Measurements from ENCODE around the gene OR4F6.
"Not testable (repeated sequence)": the region's sequence is repeated elsewhere in the genome, so short reads cannot be mapped to it uniquely, and the experiment has no call there.

The OR4F6 gene
- total RNA-seq, result 0 reads per million in 3 donors

GRCh38 chr15:101803209-101803608, at the start of gene OR4F6:
Gene OR4F6 (plus strand): TSS chr15:101803509. CDS start chr15:101805720, 2,211 bp downstream.
- H3K36me3 ChIP-seq (ENCODE audit: control insufficient read depth, insufficient read depth, low read length), result no peaks in the 10 kb centered on the region
- H3K27me3 ChIP-seq (replicated peaks; ENCODE audit: control insufficient read depth, insufficient read depth, low read length, poor library complexity, severe bottlenecking), result no peaks in the 10 kb centered on the region
- DNase-seq, result no peak
- H3K27ac ChIP-seq (ENCODE audit: insufficient read depth, low read length, poor library complexity, severe bottlenecking), result no peak within 1 kb of the TSS
- no peaks in the 10 kb centered on the region for H3K4me1 ChIP-seq (ENCODE audit: control insufficient read depth, insufficient read depth, low read length, poor library complexity, severe bottlenecking)
- no peaks in the 10 kb centered on the region for H3K9me3 ChIP-seq (ENCODE audit: control insufficient read depth, low read length)
- no peak within 1 kb of the TSS for H3K4me3 ChIP-seq (ENCODE audit: insufficient read depth, low read depth, low read length, poor library complexity, severe bottlenecking)

- not testable (repeated sequence) for H3K27ac ChIP-seq (ENCODE audit: insufficient read depth, low read length, poor library complexity, severe bottlenecking); DNase-seq; H3K4me1 ChIP-seq (ENCODE audit: control insufficient read depth, insufficient read depth, low read length, poor library complexity, severe bottlenecking); H3K27me3 ChIP-seq (replicated peaks; ENCODE audit: control insufficient read depth, insufficient read depth, low read length, poor library complexity, severe bottlenecking); H3K4me3 ChIP-seq (ENCODE audit: insufficient read depth, low read depth, low read length, poor library complexity, severe bottlenecking); H3K36me3 ChIP-seq (ENCODE audit: control insufficient read depth, insufficient read depth, low read length); H3K9me3 ChIP-seq (ENCODE audit: control insufficient read depth, low read length)
Measured at GRCh38 chr15:101764669-101765339, 38.5 kb upstream of the OR4F6 start.

- H3K9me3 ChIP-seq (ENCODE audit: control insufficient read depth, low read length); H3K36me3 ChIP-seq (ENCODE audit: control insufficient read depth, insufficient read depth, low read length); H3K27me3 ChIP-seq (replicated peaks; ENCODE audit: control insufficient read depth, insufficient read depth, low read length, poor library complexity, severe bottlenecking); H3K4me3 ChIP-seq (ENCODE audit: insufficient read depth, low read depth, low read length, poor library complexity, severe bottlenecking); H3K4me1 ChIP-seq (ENCODE audit: control insufficient read depth, insufficient read depth, low read length, poor library complexity, severe bottlenecking); H3K27ac ChIP-seq (ENCODE audit: insufficient read depth, low read length, poor library complexity, severe bottlenecking); DNase-seq: not testable (repeated sequence)
Measured at GRCh38 chr15:101765340-101765671, 38.0 kb upstream of the OR4F6 start.

GRCh38 chr15:101765772-101766456, 37.4 kb upstream of the OR4F6 start:
- no peaks in the 10 kb centered on the region for H3K36me3 ChIP-seq (ENCODE audit: control insufficient read depth, insufficient read depth, low read length)
- H3K4me3 ChIP-seq (ENCODE audit: insufficient read depth, low read depth, low read length, poor library complexity, severe bottlenecking), result no peak overlapping the region
- H3K4me1 ChIP-seq (ENCODE audit: control insufficient read depth, insufficient read depth, low read length, poor library complexity, severe bottlenecking), result no peaks in the 10 kb centered on the region
- H3K27ac ChIP-seq (ENCODE audit: insufficient read depth, low read length, poor library complexity, severe bottlenecking), result no peak overlapping the region
- no peak for DNase-seq
- no peaks in the 10 kb centered on the region for H3K27me3 ChIP-seq (replicated peaks; ENCODE audit: control insufficient read depth, insufficient read depth, low read length, poor library complexity, severe bottlenecking)
- H3K9me3 ChIP-seq (ENCODE audit: control insufficient read depth, low read length), result no peaks in the 10 kb centered on the region

- not testable (repeated sequence) for H3K27ac ChIP-seq (ENCODE audit: insufficient read depth, low read length, poor library complexity, severe bottlenecking); H3K4me3 ChIP-seq (ENCODE audit: insufficient read depth, low read depth, low read length, poor library complexity, severe bottlenecking); H3K9me3 ChIP-seq (ENCODE audit: control insufficient read depth, low read length); H3K4me1 ChIP-seq (ENCODE audit: control insufficient read depth, insufficient read depth, low read length, poor library complexity, severe bottlenecking); DNase-seq; H3K36me3 ChIP-seq (ENCODE audit: control insufficient read depth, insufficient read depth, low read length); H3K27me3 ChIP-seq (replicated peaks; ENCODE audit: control insufficient read depth, insufficient read depth, low read length, poor library complexity, severe bottlenecking)
Measured at GRCh38 chr15:101767083-101767640, 36.1 kb upstream of the OR4F6 start.

- Histone ChIP-seq H3K4me3 (ENCODE audit: insufficient read depth, low read depth, low read length, poor library complexity, severe bottlenecking) (no peak overlapping the region), H3K27ac (ENCODE audit: insufficient read depth, low read length, poor library complexity, severe bottlenecking) (no peak overlapping the region), H3K27me3 (replicated peaks; ENCODE audit: control insufficient read depth, insufficient read depth, low read length, poor library complexity, severe bottlenecking) (no peaks in the 10 kb centered on the region), H3K36me3 (ENCODE audit: control insufficient read depth, insufficient read depth, low read length) (no peaks in the 10 kb centered on the region), H3K4me1 (ENCODE audit: control insufficient read depth, insufficient read depth, low read length, poor library complexity, severe bottlenecking) (no peaks in the 10 kb centered on the region), H3K9me3 (ENCODE audit: control insufficient read depth, low read length) (no peaks in the 10 kb centered on the region)
- no peak for DNase-seq
Measured at GRCh38 chr15:101772921-101773320, 30.4 kb upstream of the OR4F6 start.

- DNase-seq, result no peak
- no peak overlapping the region for H3K4me3 ChIP-seq (ENCODE audit: insufficient read depth, low read depth, low read length, poor library complexity, severe bottlenecking)
- H3K4me1 ChIP-seq (ENCODE audit: control insufficient read depth, insufficient read depth, low read length, poor library complexity, severe bottlenecking), result no peaks in the 10 kb centered on the region
- H3K9me3 ChIP-seq (ENCODE audit: control insufficient read depth, low read length), result no peaks in the 10 kb centered on the region
- H3K27me3 ChIP-seq (replicated peaks; ENCODE audit: control insufficient read depth, insufficient read depth, low read length, poor library complexity, severe bottlenecking), result no peaks in the 10 kb centered on the region
- H3K27ac ChIP-seq (ENCODE audit: insufficient read depth, low read length, poor library complexity, severe bottlenecking), result no peak overlapping the region
- H3K36me3 ChIP-seq (ENCODE audit: control insufficient read depth, insufficient read depth, low read length), result no peaks in the 10 kb centered on the region
Measured at GRCh38 chr15:101773496-101774100, 29.7 kb upstream of the OR4F6 start.

- H3K4me1 ChIP-seq (ENCODE audit: control insufficient read depth, insufficient read depth, low read length, poor library complexity, severe bottlenecking), result no peaks in the 10 kb centered on the region
- no peaks in the 10 kb centered on the region for H3K9me3 ChIP-seq (ENCODE audit: control insufficient read depth, low read length)
- H3K27ac ChIP-seq (ENCODE audit: insufficient read depth, low read length, poor library complexity, severe bottlenecking), result no peak overlapping the region
- no peaks in the 10 kb centered on the region for H3K27me3 ChIP-seq (replicated peaks; ENCODE audit: control insufficient read depth, insufficient read depth, low read length, poor library complexity, severe bottlenecking)
- no peak overlapping the region for H3K4me3 ChIP-seq (ENCODE audit: insufficient read depth, low read depth, low read length, poor library complexity, severe bottlenecking)
- no peak for DNase-seq
- no peaks in the 10 kb centered on the region for H3K36me3 ChIP-seq (ENCODE audit: control insufficient read depth, insufficient read depth, low read length)
Measured at GRCh38 chr15:101775136-101775535, 28.2 kb upstream of the OR4F6 start.

- H3K36me3 ChIP-seq (ENCODE audit: control insufficient read depth, insufficient read depth, low read length); H3K27me3 ChIP-seq (replicated peaks; ENCODE audit: control insufficient read depth, insufficient read depth, low read length, poor library complexity, severe bottlenecking); H3K4me3 ChIP-seq (ENCODE audit: insufficient read depth, low read depth, low read length, poor library complexity, severe bottlenecking); DNase-seq; H3K4me1 ChIP-seq (ENCODE audit: control insufficient read depth, insufficient read depth, low read length, poor library complexity, severe bottlenecking); H3K27ac ChIP-seq (ENCODE audit: insufficient read depth, low read length, poor library complexity, severe bottlenecking); H3K9me3 ChIP-seq (ENCODE audit: control insufficient read depth, low read length): not testable (repeated sequence)
Measured at GRCh38 chr15:101778576-101778975, 24.7 kb upstream of the OR4F6 start.

GRCh38 chr15:101780225-101780624, 23.1 kb upstream of the OR4F6 start:
- not testable (repeated sequence) for H3K27ac ChIP-seq (ENCODE audit: insufficient read depth, low read length, poor library complexity, severe bottlenecking); H3K4me3 ChIP-seq (ENCODE audit: insufficient read depth, low read depth, low read length, poor library complexity, severe bottlenecking); H3K9me3 ChIP-seq (ENCODE audit: control insufficient read depth, low read length); H3K27me3 ChIP-seq (replicated peaks; ENCODE audit: control insufficient read depth, insufficient read depth, low read length, poor library complexity, severe bottlenecking); DNase-seq; H3K4me1 ChIP-seq (ENCODE audit: control insufficient read depth, insufficient read depth, low read length, poor library complexity, severe bottlenecking); H3K36me3 ChIP-seq (ENCODE audit: control insufficient read depth, insufficient read depth, low read length)
